Upper lobe of right lung (tissue), 1 donor: Measurements from ENCODE around the gene ETF1. TPM values are rescaled to one million over a fixed set of nuclear protein-coding genes. Genes with fewer than 3 reads are reported as not detected.
A peak's percentile ranks its signal among the peaks of the same experiment; 100 is the strongest.

Experiments
- ATAC-seq: fragments of 200-7000 bp; cut with Tn5 transposase; one replicate; pipeline ENCODE4 v1.9.1; 2020; ENCODE audit warnings: mild to moderate bottlenecking, moderate library complexity
- DNase-seq: peaks from one replicate; pipeline ENCODE4 v3.0.0-alpha.2; 2020
- H3K27ac ChIP-seq: fragments of 200-600 bp; one replicate; pipeline ENCODE4 v1.8.0; 2022
- H3K27me3 ChIP-seq: fragments of 200-600 bp; one replicate; pipeline ENCODE4 v1.8.0; 2022; ENCODE audit warnings: mild to moderate bottlenecking
- H3K36me3 ChIP-seq: fragments of 200-600 bp; one replicate; pipeline ENCODE4 v1.8.0; 2022
- H3K4me1 ChIP-seq: fragments of 200-600 bp; one replicate; pipeline ENCODE4 v1.8.0; 2022
- H3K4me3 ChIP-seq: fragments of 200-600 bp; one replicate; pipeline ENCODE4 v1.8.0; 2022; ENCODE audit warnings: mild to moderate bottlenecking
- H3K9me3 ChIP-seq: fragments of 200-600 bp; one replicate; pipeline ENCODE4 v1.8.0; 2022
- CTCF ChIP-seq: fragments of 200-600 bp; IDR thresholded peaks from one replicate; pipeline ENCODE4 v1.8.0; 2022; ENCODE audit warnings: antibody characterized with exemption
- intact Hi-C: fragments of 100-400 bp; cut with DNase I; formaldehyde crosslinking; loops from one replicate; pipeline ENCODE4 v1.11.0; 2022
- total RNA-seq: library from RNA; stranded (reverse); fragmentation: NEBNext Ultra II Directional; extraction: Animal tissue kit (Norgen Biotek cat#: 25700); gene quantifications from one replicate; pipeline ENCODE4 v1.2.1, GENCODE V29; 2021
- donor health status: DM: no; HTN: yes; CAD: no; lungs with severe emphysema.

The ETF1 gene
- total RNA-seq, 1 donor from 2014 or later, result 114 TPM

GRCh38 chr5:138466125-138466899 is 76.7 kb downstream of the ETF1 start:
- TF ChIP-seq CTCF, result no peak
- Histone ChIP-seq H3K27me3 (no peaks in the 10 kb centered on the region), H3K27ac (peak overlapping the region; percentile 30), H3K4me1 (peaks cover 27% of the 10 kb centered on the region), H3K4me3 (peak overlapping the region; percentile 86), H3K36me3 (peaks cover 14% of the 10 kb centered on the region), H3K9me3 (no peaks in the 10 kb centered on the region)
- intact Hi-C loops, result no loop called here
- no peak for DNase-seq
- no peak for ATAC-seq

- DNase-seq (peak; percentile 97), ATAC-seq (peak; percentile 72)
- TF ChIP-seq CTCF, result no peak
- Histone ChIP-seq H3K4me1 (peaks cover 27% of the 10 kb centered on the region), H3K27me3 (no peaks in the 10 kb centered on the region), H3K4me3 (peak within 1 kb of the TSS; percentile 86), H3K9me3 (no peaks in the 10 kb centered on the region), H3K27ac (peak within 1 kb of the TSS; percentile 98), H3K36me3 (peaks cover 14% of the 10 kb centered on the region)
- intact Hi-C loops, result no loop called here
Observed at GRCh38 chr5:138465261-138466124, 77.5 kb downstream of the ETF1 start, which contains the start of gene EGR1. EGR1 (plus strand) TSS chr5:138465479; CDS start chr5:138465762, 283 bp downstream.

DNA sequence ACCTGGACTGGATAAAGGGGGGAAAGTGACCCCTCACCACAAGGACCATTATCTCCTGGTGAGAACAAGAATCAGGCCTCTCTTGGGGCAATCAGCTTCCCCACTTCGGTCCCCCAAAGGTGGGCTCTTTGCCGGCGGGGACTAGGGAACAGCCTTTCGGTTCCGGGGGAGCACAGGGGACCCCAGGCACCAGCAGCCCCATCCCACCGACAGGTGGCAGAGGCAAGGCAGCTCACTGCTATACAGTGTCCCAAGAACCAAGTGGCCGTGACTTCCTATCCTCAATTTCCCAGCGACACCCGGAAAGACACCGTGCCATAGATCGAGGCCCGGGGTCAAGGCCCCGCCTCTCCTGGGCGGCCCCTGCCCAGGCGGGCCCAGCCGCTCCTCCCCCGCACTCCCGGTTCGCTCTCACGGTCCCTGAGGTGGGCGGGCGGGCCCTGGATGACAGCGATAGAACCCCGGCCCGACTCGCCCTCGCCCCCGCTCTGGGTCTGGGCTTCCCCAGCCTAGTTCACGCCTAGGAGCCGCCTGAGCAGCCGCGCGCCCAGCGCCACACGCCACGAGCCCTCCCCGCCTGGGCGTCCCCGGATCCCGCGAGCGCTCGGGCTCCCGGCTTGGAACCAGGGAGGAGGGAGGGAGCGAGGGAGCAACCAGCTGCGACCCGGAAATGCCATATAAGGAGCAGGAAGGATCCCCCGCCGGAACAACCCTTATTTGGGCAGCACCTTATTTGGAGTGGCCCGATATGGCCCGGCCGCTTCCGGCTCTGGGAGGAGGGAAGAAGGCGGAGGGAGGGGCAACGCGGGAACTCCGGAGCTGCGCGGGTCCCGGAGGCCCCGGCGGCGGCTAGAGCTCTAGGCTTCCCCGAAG is 78.4 kb downstream of the ETF1 start:
- no peaks in the 10 kb centered on the region for H3K27me3 ChIP-seq
- peak overlapping the region; percentile 98 for H3K27ac ChIP-seq
- H3K36me3 ChIP-seq, result peaks cover 14% of the 10 kb centered on the region
- no peaks in the 10 kb centered on the region for H3K9me3 ChIP-seq
- TF ChIP-seq CTCF, result no peak
- DNase-seq, result peak; percentile 97
- intact Hi-C loops, result no loop called here
- H3K4me3 ChIP-seq, result peak overlapping the region; percentile 86
- H3K4me1 ChIP-seq, result peaks cover 27% of the 10 kb centered on the region
- peak; percentile 86 for ATAC-seq

DNA sequence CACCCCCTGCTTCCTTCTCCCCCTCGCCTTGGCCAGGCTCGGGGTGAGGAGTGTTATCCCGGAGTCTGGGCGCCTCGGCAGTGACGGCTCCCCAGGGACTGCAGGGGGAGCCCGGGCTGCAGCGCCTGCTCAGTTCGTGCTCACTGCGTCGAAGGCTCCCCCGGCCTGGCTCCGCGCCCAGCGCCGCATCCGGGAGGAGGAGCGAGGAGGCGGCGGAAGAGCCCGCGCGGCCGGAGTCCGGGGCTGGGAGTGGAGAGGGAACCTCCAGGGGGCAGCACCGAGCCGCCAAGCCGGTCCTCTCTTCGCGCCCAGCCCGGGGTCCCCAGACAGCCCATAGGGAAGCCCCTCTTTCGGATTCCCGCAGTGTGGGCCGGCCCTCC is 79.0 kb downstream of the ETF1 start:
- peak; percentile 81 for ATAC-seq
- intact Hi-C loops, result no loop called here
- peak overlapping the region; percentile 86 for H3K4me3 ChIP-seq
- peak; percentile 98 for DNase-seq
- TF ChIP-seq CTCF, result peak; percentile 93
- peaks cover 14% of the 10 kb centered on the region for H3K36me3 ChIP-seq
- no peaks in the 10 kb centered on the region for H3K9me3 ChIP-seq
- H3K27me3 ChIP-seq, result no peaks in the 10 kb centered on the region
- peak overlapping the region; percentile 98 for H3K27ac ChIP-seq
- H3K4me1 ChIP-seq, result peaks cover 27% of the 10 kb centered on the region

GRCh38 chr5:138463419-138464007 is 79.5 kb downstream of the ETF1 start:
- no peak for TF ChIP-seq CTCF
- DNase-seq, result no peak
- ATAC-seq, result no peak
- Histone ChIP-seq H3K36me3 (peaks cover 14% of the 10 kb centered on the region), H3K27ac (peak overlapping the region; percentile 98), H3K9me3 (no peaks in the 10 kb centered on the region), H3K4me3 (peak overlapping the region; percentile 86), H3K27me3 (no peaks in the 10 kb centered on the region), H3K4me1 (peaks cover 27% of the 10 kb centered on the region)
- intact Hi-C loops, result no loop called here
